Osteoblast (primary cell): Measurements from ENCODE around the gene ALG3. TPM values are rescaled to one million over a fixed set of nuclear protein-coding genes. Genes with fewer than 3 reads are reported as not detected.

Experiments used
- DNase-seq: peaks from one replicate; pipeline ENCODE4 v3.0.0; 2011; ENCODE audit warnings: low spot score, mixed read lengths; ENCODE audit not compliant: insufficient read length; ENCODE audit errors: missing footprints
- H2AFZ ChIP-seq: 2 replicates; pipeline ENCODE4 v1.6.0; 2011; ENCODE audit warnings: mild to moderate bottlenecking, low read length
- H3K27ac ChIP-seq: 2 replicates; pipeline ENCODE4 v1.5.1; 2011; ENCODE audit warnings: mild to moderate bottlenecking, low read depth, low read length, moderate library complexity
- H3K27me3 ChIP-seq: 2 replicates; pipeline ENCODE4 v1.6.0; 2012; ENCODE audit warnings: mild to moderate bottlenecking, control low read depth, inconsistent platforms, low read length, moderate library complexity; ENCODE audit not compliant: insufficient read depth
- H3K36me3 ChIP-seq: 2 replicates; pipeline ENCODE4 v1.5.1; 2011; ENCODE audit warnings: mild to moderate bottlenecking, low read length, control low read depth, moderate library complexity; ENCODE audit not compliant: insufficient read depth
- H3K4me1 ChIP-seq: 2 replicates; pipeline ENCODE4 v1.5.1; 2011; ENCODE audit warnings: mild to moderate bottlenecking, low read length, control low read depth, moderate library complexity; ENCODE audit not compliant: insufficient read depth
- H3K4me2 ChIP-seq: 2 replicates; pipeline ENCODE4 v1.6.0; 2011; ENCODE audit warnings: mild to moderate bottlenecking, low read length; ENCODE audit not compliant: insufficient read depth
- H3K4me3 ChIP-seq: fragments of 200-600 bp; sonication (generic); 3 replicates; pipeline ENCODE4 v1.5.1; 2012; ENCODE audit warnings: mild to moderate bottlenecking, low read length, inconsistent platforms; ENCODE audit not compliant: insufficient read depth
- H3K79me2 ChIP-seq: 2 replicates; pipeline ENCODE4 v1.6.0; 2012; ENCODE audit warnings: mild to moderate bottlenecking, low read length, control low read depth, inconsistent platforms; ENCODE audit not compliant: insufficient read depth
- H3K9me3 ChIP-seq: 2 replicates; pipeline ENCODE4 v1.5.1; 2011; ENCODE audit warnings: low read depth, low read length, control low read depth
- H4K20me1 ChIP-seq: 2 replicates; pipeline ENCODE4 v1.6.0; 2012; ENCODE audit warnings: mild to moderate bottlenecking, low read length, control low read depth; ENCODE audit not compliant: insufficient read depth
- CTCF ChIP-seq: IDR thresholded peaks from 2 replicates; pipeline ENCODE4 v1.5.1; 2011; ENCODE audit warnings: mild to moderate bottlenecking, low read depth, low read length, moderate library complexity; ENCODE audit errors: extremely low read depth
- total RNA-seq: library from RNA; depleted of rRNA; stranded (reverse); fragments of >200 nt; gene quantifications from 2 replicates; pipeline ENCODE4 v1.2.3, GENCODE V29; 2012

Gene ALG3
- total RNA-seq, 1 donor = 26.8 TPM

- Histone ChIP-seq H3K27me3 (peaks cover 29% of the 10 kb centered on the region), H3K4me1 (no peaks in the 10 kb centered on the region), H3K9me3 (no peaks in the 10 kb centered on the region), H3K79me2 (no peaks in the 10 kb centered on the region), H2AFZ (no peak overlapping the region), H4K20me1 (no peaks in the 10 kb centered on the region), H3K4me3 (no peak overlapping the region), H3K36me3 (no peaks in the 10 kb centered on the region), H3K4me2 (no peak overlapping the region), H3K27ac (no peak overlapping the region)
- no peak for DNase-seq
- TF ChIP-seq CTCF = no peak
Observed at GRCh38 chr3:184235381-184236032, 13.3 kb downstream of the ALG3 start.

GRCh38 chr3:184234671-184235380 lies 13.9 kb downstream of the ALG3 start:
- Histone ChIP-seq H3K4me1 (no peaks in the 10 kb centered on the region), H3K9me3 (no peaks in the 10 kb centered on the region), H3K79me2 (no peaks in the 10 kb centered on the region), H3K27me3 (peaks cover 35% of the 10 kb centered on the region), H3K36me3 (no peaks in the 10 kb centered on the region), H4K20me1 (no peaks in the 10 kb centered on the region), H3K27ac (no peak overlapping the region), H3K4me2 (no peak overlapping the region), H2AFZ (no peak overlapping the region), H3K4me3 (no peak overlapping the region)
- TF ChIP-seq CTCF = no peak
- DNase-seq = peak; percentile 68

- Histone ChIP-seq H3K4me2 (no peak overlapping the region), H2AFZ (no peak overlapping the region), H3K36me3 (no peaks in the 10 kb centered on the region), H3K79me2 (no peaks in the 10 kb centered on the region), H3K27ac (no peak overlapping the region), H3K4me3 (no peak overlapping the region), H4K20me1 (no peaks in the 10 kb centered on the region), H3K9me3 (no peaks in the 10 kb centered on the region), H3K4me1 (no peaks in the 10 kb centered on the region), H3K27me3 (peaks cover 41% of the 10 kb centered on the region)
- no peak for TF ChIP-seq CTCF
- peak; percentile 98 for DNase-seq
Observed at GRCh38 chr3:184234224-184234623, 14.5 kb downstream of the ALG3 start.

- no peak overlapping the region for H3K4me2 ChIP-seq
- no peaks in the 10 kb centered on the region for H3K36me3 ChIP-seq
- no peaks in the 10 kb centered on the region for H3K9me3 ChIP-seq
- peak; percentile 65 for DNase-seq
- no peaks in the 10 kb centered on the region for H3K4me1 ChIP-seq
- H3K27ac ChIP-seq = no peak overlapping the region
- no peak overlapping the region for H2AFZ ChIP-seq
- H4K20me1 ChIP-seq = no peaks in the 10 kb centered on the region
- no peaks in the 10 kb centered on the region for H3K79me2 ChIP-seq
- no peak overlapping the region for H3K4me3 ChIP-seq
- peaks cover 50% of the 10 kb centered on the region for H3K27me3 ChIP-seq
- TF ChIP-seq CTCF = no peak
Observed at GRCh38 chr3:184233127-184233843, 15.5 kb downstream of the ALG3 start.
